Measurements from ENCODE around the gene PILRB.
"Not testable (repeated sequence)": the region's sequence is repeated elsewhere in the genome, so short reads cannot be mapped to it uniquely, and the experiment has no call there.

PILRB gene

GRCh38 chr7:100372694-100373093, 14.8 kb downstream of the PILRB start:
- no peak overlapping the region for H4K8ac ChIP-seq (ENCODE audit: low read depth, low read length)
- H3K27ac ChIP-seq (ENCODE audit: low read depth, low read length) = no peak overlapping the region
- H3K36me3 ChIP-seq (ENCODE audit: control insufficient read depth in 1 of 2, insufficient read depth in 2 of 2, low read length in 2 of 2) = peaks cover 0 to 2% of the 10 kb centered on the region in 2 experiments
- H3K9ac ChIP-seq (ENCODE audit: low read length) = no peak overlapping the region
- no peak overlapping the region for H2BK5ac ChIP-seq (ENCODE audit: low read depth, low read length, poor library complexity)
- H3K79me1 ChIP-seq (ENCODE audit: low read length) = no peaks in the 10 kb centered on the region
- H3K27me3 ChIP-seq (ENCODE audit: insufficient read depth, low read length) = no peaks in the 10 kb centered on the region
- no peaks in the 10 kb centered on the region for H3K79me2 ChIP-seq (ENCODE audit: control insufficient read depth, insufficient read depth, low read length, poor library complexity)
- H3K4ac ChIP-seq (ENCODE audit: low read depth, low read length) = no peak overlapping the region
- no peak overlapping the region for H3K18ac ChIP-seq (ENCODE audit: low read length)
- H2BK12ac ChIP-seq (ENCODE audit: low read length) = no peak overlapping the region
- H3K4me3 ChIP-seq (ENCODE audit: low read depth, low read length) = no peak overlapping the region
- H2AK5ac ChIP-seq (ENCODE audit: low read length) = no peak overlapping the region
- WGBS (ENCODE audit: extremely low coverage, insufficient coverage, insufficient read length) = no CpG with 5 or more reads among the region's 6 CpGs
- H3K23ac ChIP-seq (ENCODE audit: low read length) = no peak overlapping the region
- no peak overlapping the region for H2BK120ac ChIP-seq (ENCODE audit: insufficient read depth, low read length, poor library complexity)
- no peak for DNase-seq
- no peak overlapping the region for H4K91ac ChIP-seq (ENCODE audit: low read depth, low read length)
- H3K4me2 ChIP-seq (ENCODE audit: low read length) = no peak overlapping the region
- H2AFZ ChIP-seq (ENCODE audit: insufficient read depth, low read length, poor library complexity) = no peak overlapping the region
- no peaks in the 10 kb centered on the region for H3K4me1 ChIP-seq (ENCODE audit: control insufficient read depth in 1 of 2, insufficient read depth in 2 of 2, low read length in 2 of 2)
- peak overlapping the region; percentile 39 for H4K12ac ChIP-seq (ENCODE audit: low read depth, low read length)
- H3K9me3 ChIP-seq (ENCODE audit: insufficient read depth, low read depth, low read length) = no peaks in the 10 kb centered on the region
- H3K14ac ChIP-seq (ENCODE audit: low read length) = no peak overlapping the region

GRCh38 chr7:100373261-100373831, 15.4 kb downstream of the PILRB start, which contains the start of gene PILRA:
Gene PILRA, plus strand, starts transcription at chr7:100373487. Its CDS starts 170 bp downstream, at chr7:100373657.
- H3K27ac ChIP-seq (ENCODE audit: low read depth, low read length) = no peak within 1 kb of the TSS
- no peak within 1 kb of the TSS for H2AK5ac ChIP-seq (ENCODE audit: low read length)
- no peaks in the 10 kb centered on the region for H3K4me1 ChIP-seq (ENCODE audit: control insufficient read depth in 1 of 2, insufficient read depth in 2 of 2, low read length in 2 of 2)
- H3K36me3 ChIP-seq (ENCODE audit: control insufficient read depth in 1 of 2, insufficient read depth in 2 of 2, low read length in 2 of 2) = no peaks in the 10 kb centered on the region
- no peak within 1 kb of the TSS for H3K18ac ChIP-seq (ENCODE audit: low read length)
- no peak within 1 kb of the TSS for H4K91ac ChIP-seq (ENCODE audit: low read depth, low read length)
- no peak within 1 kb of the TSS for H2BK120ac ChIP-seq (ENCODE audit: insufficient read depth, low read length, poor library complexity)
- no peaks in the 10 kb centered on the region for H3K79me1 ChIP-seq (ENCODE audit: low read length)
- no peak within 1 kb of the TSS for H3K23ac ChIP-seq (ENCODE audit: low read length)
- H3K9ac ChIP-seq (ENCODE audit: low read length) = no peak within 1 kb of the TSS
- H2BK12ac ChIP-seq (ENCODE audit: low read length) = no peak within 1 kb of the TSS
- H2BK5ac ChIP-seq (ENCODE audit: low read depth, low read length, poor library complexity) = no peak within 1 kb of the TSS
- no peaks in the 10 kb centered on the region for H3K9me3 ChIP-seq (ENCODE audit: insufficient read depth, low read depth, low read length)
- no peaks in the 10 kb centered on the region for H3K79me2 ChIP-seq (ENCODE audit: control insufficient read depth, insufficient read depth, low read length, poor library complexity)
- peak within 1 kb of the TSS; percentile 39 for H4K12ac ChIP-seq (ENCODE audit: low read depth, low read length)
- peak within 1 kb of the TSS; percentile 49 for H4K8ac ChIP-seq (ENCODE audit: low read depth, low read length)
- no peak within 1 kb of the TSS for H2AFZ ChIP-seq (ENCODE audit: insufficient read depth, low read length, poor library complexity)
- WGBS (ENCODE audit: extremely low coverage, insufficient coverage, insufficient read length) = no CpG with 5 or more reads among the region's 12 CpGs
- no peaks in the 10 kb centered on the region for H3K27me3 ChIP-seq (ENCODE audit: insufficient read depth, low read length)
- no peak for DNase-seq
- no peak within 1 kb of the TSS for H3K4me2 ChIP-seq (ENCODE audit: low read length)
- H3K4ac ChIP-seq (ENCODE audit: low read depth, low read length) = no peak within 1 kb of the TSS
- H3K14ac ChIP-seq (ENCODE audit: low read length) = no peak within 1 kb of the TSS
- no peak within 1 kb of the TSS for H3K4me3 ChIP-seq (ENCODE audit: low read depth, low read length)

- not testable (repeated sequence) for H3K4me1 ChIP-seq (ENCODE audit: control insufficient read depth in 1 of 2, insufficient read depth in 2 of 2, low read length in 2 of 2); H3K18ac ChIP-seq (ENCODE audit: low read length); H3K79me1 ChIP-seq (ENCODE audit: low read length); H3K79me2 ChIP-seq (ENCODE audit: control insufficient read depth, insufficient read depth, low read length, poor library complexity); H3K23ac ChIP-seq (ENCODE audit: low read length); H4K12ac ChIP-seq (ENCODE audit: low read depth, low read length); H3K4me3 ChIP-seq (ENCODE audit: low read depth, low read length); H3K27me3 ChIP-seq (ENCODE audit: insufficient read depth, low read length); H3K14ac ChIP-seq (ENCODE audit: low read length); H3K27ac ChIP-seq (ENCODE audit: low read depth, low read length); H4K91ac ChIP-seq (ENCODE audit: low read depth, low read length); H3K9ac ChIP-seq (ENCODE audit: low read length); H3K4ac ChIP-seq (ENCODE audit: low read depth, low read length); DNase-seq; H3K4me2 ChIP-seq (ENCODE audit: low read length); H3K9me3 ChIP-seq (ENCODE audit: insufficient read depth, low read depth, low read length); H4K8ac ChIP-seq (ENCODE audit: low read depth, low read length); H2AFZ ChIP-seq (ENCODE audit: insufficient read depth, low read length, poor library complexity); H3K36me3 ChIP-seq (ENCODE audit: control insufficient read depth in 1 of 2, insufficient read depth in 2 of 2, low read length in 2 of 2); H2AK5ac ChIP-seq (ENCODE audit: low read length); H2BK120ac ChIP-seq (ENCODE audit: insufficient read depth, low read length, poor library complexity); H2BK12ac ChIP-seq (ENCODE audit: low read length); H2BK5ac ChIP-seq (ENCODE audit: low read depth, low read length, poor library complexity)
- no CpG with 5 or more reads among the region's 15 CpGs for WGBS (ENCODE audit: extremely low coverage, insufficient coverage, insufficient read length)
Measured at GRCh38 chr7:100373870-100374598, 16.1 kb downstream of the PILRB start.

DNA sequence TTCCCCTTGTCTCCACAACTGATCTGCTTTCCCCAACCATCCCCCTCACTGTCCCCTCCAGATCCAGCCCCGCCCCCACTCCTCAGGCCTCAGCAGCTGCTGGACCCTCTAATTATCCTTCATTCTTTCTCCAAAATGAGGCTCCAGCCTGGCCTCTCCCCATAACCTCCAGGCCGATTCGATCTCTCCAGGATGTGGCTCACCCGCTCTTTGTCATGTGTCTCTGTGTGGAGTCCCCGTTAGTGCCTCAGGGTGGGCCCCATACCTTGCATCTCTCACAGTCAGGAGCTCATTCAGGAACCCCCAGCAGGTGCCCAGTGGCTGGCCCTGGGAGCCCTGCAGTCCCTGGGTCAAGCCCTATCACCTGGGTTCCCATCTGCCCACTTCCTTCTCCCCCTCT, 16.7 kb downstream of the PILRB start:
- Histone ChIP-seq H3K23ac (ENCODE audit: low read length) (no peak overlapping the region), H4K8ac (ENCODE audit: low read depth, low read length) (no peak overlapping the region), H2BK120ac (ENCODE audit: insufficient read depth, low read length, poor library complexity) (no peak overlapping the region), H3K4ac (ENCODE audit: low read depth, low read length) (no peak overlapping the region), H3K79me2 (ENCODE audit: control insufficient read depth, insufficient read depth, low read length, poor library complexity) (no peaks in the 10 kb centered on the region), H2BK12ac (ENCODE audit: low read length) (no peak overlapping the region), H3K36me3 (ENCODE audit: control insufficient read depth in 1 of 2, insufficient read depth in 2 of 2, low read length in 2 of 2) (no peaks in the 10 kb centered on the region), H3K9me3 (ENCODE audit: insufficient read depth, low read depth, low read length) (no peaks in the 10 kb centered on the region), H3K27me3 (ENCODE audit: insufficient read depth, low read length) (no peaks in the 10 kb centered on the region), H2AFZ (ENCODE audit: insufficient read depth, low read length, poor library complexity) (no peak overlapping the region), H3K9ac (ENCODE audit: low read length) (no peak overlapping the region), H3K27ac (ENCODE audit: low read depth, low read length) (no peak overlapping the region), H3K4me1 (ENCODE audit: control insufficient read depth in 1 of 2, insufficient read depth in 2 of 2, low read length in 2 of 2) (no peaks in the 10 kb centered on the region), H3K18ac (ENCODE audit: low read length) (no peak overlapping the region), H3K4me3 (ENCODE audit: low read depth, low read length) (no peak overlapping the region), H3K79me1 (ENCODE audit: low read length) (no peaks in the 10 kb centered on the region), H2AK5ac (ENCODE audit: low read length) (no peak overlapping the region), H2BK5ac (ENCODE audit: low read depth, low read length, poor library complexity) (no peak overlapping the region), H3K4me2 (ENCODE audit: low read length) (no peak overlapping the region), H4K91ac (ENCODE audit: low read depth, low read length) (no peak overlapping the region), H4K12ac (ENCODE audit: low read depth, low read length) (no peak overlapping the region), H3K14ac (ENCODE audit: low read length) (no peak overlapping the region)
- WGBS (ENCODE audit: extremely low coverage, insufficient coverage, insufficient read length) = no CpG with 5 or more reads among the region's 5 CpGs
- DNase-seq = no peak

All from trophoblast cell (in vitro differentiated cells and primary cell).